T-helper 9 cell (primary cell): ENCODE results near the gene ARPC4.
"Not testable (repeated sequence)": the region's sequence is repeated elsewhere in the genome, so short reads cannot be mapped to it uniquely, and the experiment has no call there.

Experiments
- DNase-seq: peaks from one replicate; pipeline ENCODE4 v3.0.0-alpha.2; 2020

The ARPC4 gene

GRCh38 chr3:9825451-9826040 is 32.7 kb downstream of the ARPC4 start:
- DNase-seq, result no peak

DNA sequence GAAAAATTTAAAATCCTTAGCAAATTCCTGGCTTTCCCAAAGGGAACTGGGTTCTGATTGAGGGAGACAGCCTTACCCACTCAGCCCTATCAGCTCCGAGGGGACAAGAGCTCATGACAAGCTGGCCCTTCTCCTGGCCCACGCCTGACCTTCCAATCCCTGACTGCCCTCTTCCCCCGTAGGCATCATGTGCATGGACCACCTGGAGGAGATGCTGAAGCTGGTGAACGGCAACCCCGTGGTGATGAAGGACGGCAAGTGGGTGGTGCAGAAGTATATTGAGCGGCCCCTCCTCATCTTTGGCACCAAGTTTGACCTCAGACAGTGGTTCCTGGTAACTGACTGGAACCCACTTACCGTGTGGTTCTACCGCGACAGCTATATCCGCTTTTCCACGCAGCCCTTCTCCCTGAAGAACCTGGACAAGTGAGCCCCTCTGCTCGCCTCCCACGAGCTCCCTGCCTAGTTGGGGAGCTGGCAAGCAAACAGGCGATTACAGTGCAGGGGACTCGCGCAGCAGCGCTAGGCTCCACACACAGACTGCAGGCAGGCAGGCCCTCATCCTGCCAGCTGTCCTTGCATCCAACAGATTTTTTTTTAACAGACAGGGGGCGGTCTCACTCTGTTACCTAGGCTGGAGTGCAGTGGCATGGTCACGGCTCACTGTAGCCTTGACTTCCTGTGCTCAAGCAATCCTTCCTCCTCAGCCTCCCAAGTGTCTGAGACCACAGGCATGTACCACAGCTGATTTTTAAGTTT is 34.1 kb downstream of the ARPC4 start:
- DNase-seq, result no peak

DNA sequence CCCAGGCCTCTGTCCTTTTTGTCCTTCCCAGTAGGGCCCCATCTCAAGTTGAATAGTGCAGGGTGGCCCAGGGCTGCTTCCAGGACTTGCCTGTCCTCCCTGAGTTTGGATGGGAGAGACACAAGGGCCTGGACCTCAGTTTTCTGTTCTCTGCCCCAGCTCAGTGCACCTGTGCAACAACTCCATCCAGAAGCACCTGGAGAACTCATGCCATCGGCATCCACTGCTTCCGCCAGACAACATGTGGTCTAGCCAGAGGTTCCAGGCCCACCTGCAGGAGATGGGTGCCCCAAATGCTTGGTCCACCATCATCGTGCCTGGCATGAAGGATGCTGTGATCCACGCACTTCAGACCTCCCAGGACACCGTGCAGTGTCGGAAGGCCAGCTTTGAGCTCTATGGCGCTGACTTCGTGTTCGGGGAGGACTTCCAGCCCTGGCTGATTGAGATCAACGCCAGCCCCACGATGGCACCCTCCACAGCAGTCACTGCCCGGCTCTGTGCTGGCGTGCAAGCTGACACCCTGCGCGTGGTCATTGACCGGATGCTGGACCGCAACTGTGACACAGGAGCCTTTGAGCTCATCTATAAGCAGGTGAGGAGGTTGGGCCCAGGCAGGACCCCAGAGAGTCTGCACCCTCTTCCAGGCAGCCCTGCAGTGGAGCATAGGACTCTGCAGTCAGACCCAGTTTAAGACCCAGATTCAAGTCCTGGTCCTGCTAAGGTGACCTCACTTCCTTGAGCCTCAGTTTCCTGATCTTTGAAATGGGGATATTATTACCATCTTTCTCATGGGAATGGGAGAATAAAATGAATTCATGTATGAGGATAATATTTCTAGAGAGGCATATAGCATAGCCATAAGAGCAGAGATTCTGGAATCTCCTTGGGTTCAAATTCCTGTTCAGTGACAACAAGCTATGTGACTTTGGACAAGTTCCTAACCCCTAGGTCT is 36.2 kb downstream of the ARPC4 start:
- DNase-seq, result no peak

- DNase-seq, result no peak
Observed at GRCh38 chr3:9831253-9831652, 38.4 kb downstream of the ARPC4 start.

- DNase-seq, result no peak
Observed at GRCh38 chr3:9833078-9833477, 40.2 kb downstream of the ARPC4 start.

- no peak for DNase-seq
Observed at GRCh38 chr3:9834520-9835380, 41.9 kb downstream of the ARPC4 start.

DNA sequence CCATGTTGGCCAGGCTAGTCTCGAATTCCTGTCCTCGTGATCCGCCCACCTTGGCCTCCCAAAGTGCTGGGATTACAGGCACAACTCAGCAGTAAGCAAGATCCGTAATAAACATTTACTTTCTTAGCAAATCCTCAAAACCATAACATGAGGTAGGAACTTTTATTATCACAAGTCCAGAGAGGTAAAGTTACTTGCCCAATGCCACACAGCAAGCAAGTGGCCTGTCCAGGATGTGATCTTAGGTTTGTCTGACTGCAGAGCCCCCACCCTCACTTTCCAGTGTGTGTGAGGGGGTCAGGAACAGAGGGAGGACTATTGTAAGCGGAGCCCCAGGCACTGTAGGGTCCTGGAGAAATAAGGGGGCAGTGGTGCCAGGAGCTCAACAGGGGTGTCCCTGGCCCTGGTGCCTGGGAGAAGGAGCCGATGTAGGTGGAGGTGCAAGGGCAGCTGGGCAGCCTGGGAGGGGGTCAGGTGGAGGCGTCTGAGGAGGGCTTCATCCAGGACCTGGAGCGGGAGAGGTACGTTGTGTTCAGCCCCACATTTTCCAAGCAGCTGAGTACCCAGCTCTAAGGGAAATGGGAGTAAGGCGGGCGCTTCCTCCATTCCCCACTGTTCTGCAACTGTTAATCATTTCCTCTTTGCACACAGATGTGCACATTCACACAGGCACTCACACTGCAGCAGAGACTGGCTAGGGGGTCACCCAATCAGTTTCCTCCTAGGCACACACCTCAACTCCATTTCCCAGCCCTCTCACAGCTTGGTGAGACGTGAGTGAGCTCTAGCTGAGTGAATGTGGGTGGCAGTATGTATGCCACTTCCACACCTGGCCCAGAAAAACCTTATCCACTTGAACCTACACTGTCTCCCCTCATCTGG is 45.1 kb downstream of the ARPC4 start:
- DNase-seq, result no peak

GRCh38 chr3:9838856-9839255 is 46.0 kb downstream of the ARPC4 start:
- DNase-seq, result no peak

DNA sequence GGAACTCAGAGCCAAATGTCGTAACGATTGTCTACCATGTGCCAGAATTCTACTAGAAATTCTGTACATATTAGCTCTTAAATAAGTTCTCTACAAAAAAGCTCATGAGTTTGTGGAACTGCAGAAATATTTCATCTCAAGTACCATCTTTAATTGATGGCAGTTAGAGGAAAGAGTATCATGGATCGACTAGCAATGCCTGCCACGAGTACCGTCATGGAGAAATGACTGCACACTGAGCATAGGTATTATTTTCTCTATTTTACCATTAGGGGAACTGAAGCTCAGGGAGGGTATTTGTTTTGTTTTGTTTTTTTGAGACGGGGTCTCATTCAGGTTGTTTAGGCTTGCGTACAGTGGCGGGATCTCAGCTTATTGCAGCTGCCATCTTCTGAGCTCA is 48.1 kb downstream of the ARPC4 start:
- no peak for DNase-seq

GRCh38 chr3:9843715-9844438 is 51.0 kb downstream of the ARPC4 start, which contains the start of gene RPUSD3:
Gene RPUSD3, minus strand, starts transcription at chr3:9844008. Its CDS starts 18 bp downstream, at chr3:9843990.
- peak; percentile 97 for DNase-seq

DNA sequence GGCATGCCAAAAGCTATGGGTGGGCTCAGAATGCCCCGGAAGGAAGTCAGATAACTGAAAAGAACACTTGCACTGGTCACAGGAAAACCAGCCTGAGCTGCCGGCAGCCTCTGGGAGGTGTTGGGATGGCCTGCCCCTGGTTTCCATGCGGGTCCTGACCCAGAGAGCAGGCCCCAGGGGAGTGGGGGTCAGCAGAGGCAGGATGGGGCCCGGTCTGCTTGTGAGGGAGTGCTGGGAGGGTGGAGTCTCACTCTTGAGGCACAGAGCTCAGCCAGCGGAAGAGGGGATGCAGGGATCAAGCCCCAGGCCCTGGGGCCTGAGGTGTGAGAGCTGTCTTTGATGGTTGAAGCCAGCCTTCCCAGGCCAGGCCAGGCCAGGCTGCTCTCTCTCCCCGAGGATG is 53.3 kb downstream of the ARPC4 start:
- no peak for DNase-seq

DNA sequence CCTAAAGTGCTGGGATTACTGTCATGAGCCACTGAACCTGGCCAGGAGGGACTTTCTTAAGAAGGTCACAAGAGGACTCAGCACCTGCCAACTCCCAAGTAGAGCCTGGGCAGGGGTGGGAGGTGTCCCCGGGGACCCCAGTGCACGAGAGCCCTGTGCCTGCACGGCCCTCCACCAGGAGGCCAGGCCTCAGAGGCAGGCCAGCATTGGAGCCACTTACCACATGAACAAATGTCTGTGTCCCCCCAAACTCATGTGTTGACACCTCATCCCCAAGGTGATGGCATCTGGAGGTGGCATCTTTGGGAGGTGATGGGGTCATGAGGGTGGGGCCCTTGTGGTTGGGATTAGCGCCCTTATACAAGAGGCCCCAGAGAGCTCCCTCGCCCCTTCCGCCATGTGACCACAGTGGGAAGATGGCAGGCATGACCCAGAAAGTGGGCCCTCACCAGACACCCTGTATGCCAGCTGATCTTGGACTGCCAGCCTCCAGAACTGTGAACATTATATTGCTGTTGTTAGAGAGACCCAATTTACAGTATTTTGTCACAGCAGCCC is 54.1 kb downstream of the ARPC4 start:
- DNase-seq, result no peak

- not testable (repeated sequence) for DNase-seq
Observed at GRCh38 chr3:9847870-9848269, 55.0 kb downstream of the ARPC4 start.

DNA sequence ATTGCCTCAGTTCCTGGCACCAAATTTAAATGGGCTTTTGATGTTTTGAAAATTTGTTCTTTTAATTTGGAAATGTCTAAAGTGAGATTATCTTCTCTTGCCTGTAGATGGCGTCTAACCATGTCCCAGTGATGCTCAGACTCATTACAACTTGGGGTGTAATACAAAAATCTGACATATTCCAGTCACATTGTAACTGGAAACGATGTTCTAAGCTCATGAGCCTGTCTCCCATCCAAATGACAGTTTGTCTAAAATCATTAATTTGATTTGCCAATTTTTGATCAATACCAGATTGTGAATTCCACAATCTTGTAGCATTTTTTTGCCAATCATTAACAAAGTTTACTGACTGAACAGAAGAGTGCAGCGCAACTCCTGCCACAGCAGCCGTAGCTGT is 56.0 kb downstream of the ARPC4 start:
- not testable (repeated sequence) for DNase-seq

DNA sequence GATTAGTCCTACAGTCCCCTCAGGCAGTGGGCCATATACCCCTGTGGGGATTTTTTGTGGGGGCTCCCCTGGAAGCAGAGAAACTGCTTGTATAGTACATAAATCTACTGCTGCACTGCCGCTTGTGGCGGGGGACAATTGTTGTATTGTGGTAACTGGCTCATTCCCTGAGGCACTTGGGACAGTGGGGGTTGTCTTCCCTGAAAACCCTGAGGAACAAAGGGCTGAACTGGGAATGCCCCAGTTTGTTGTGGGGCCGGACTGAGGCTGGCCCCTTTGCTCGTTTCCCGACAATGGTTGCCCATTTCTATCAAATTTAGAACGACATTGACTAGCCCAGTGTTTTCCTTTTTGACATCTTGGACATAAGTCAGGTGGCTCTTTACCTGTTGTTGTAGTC is 58.5 kb downstream of the ARPC4 start:
- DNase-seq, result not testable (repeated sequence)

DNA sequence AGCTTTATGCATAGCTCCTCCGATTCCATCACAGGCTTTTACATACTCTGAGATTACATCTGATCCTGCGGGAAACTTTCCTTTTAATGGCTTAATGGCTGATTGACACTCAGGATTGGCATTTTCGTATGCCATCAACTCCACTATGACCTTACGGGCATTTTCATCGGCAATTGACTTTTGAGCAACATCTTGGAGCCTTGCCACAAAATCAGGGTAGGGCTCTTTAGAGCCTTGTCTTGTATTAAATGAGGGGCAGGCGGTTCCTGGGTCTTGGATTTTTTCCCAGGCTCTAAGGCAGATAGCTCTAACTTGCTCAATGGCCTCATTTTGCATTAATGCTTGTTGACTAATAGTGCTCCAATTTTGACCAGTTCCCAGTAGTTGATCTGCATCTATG is 59.0 kb downstream of the ARPC4 start:
- DNase-seq, result not testable (repeated sequence)

- DNase-seq, result no peak
Observed at GRCh38 chr3:9852528-9852927, 59.6 kb downstream of the ARPC4 start.

GRCh38 chr3:9854291-9854940 is 61.5 kb downstream of the ARPC4 start:
- not testable (repeated sequence) for DNase-seq

GRCh38 chr3:9855594-9855993 is 62.7 kb downstream of the ARPC4 start:
- no peak for DNase-seq
